ENCODE data around the gene IP6K3.

GRCh38 chr6:33737267-33738026 is 9.3 kb downstream of the IP6K3 start:
- TF ChIP-seq CTCF (IDR thresholded peaks at IDR 0.05) (no peak), FOSL2 (IDR thresholded peaks at IDR 0.05; ENCODE audit: borderline replicate concordance, low read depth) (no peak), RCOR1 (IDR thresholded peaks at IDR 0.05; ENCODE audit: low read length) (no peak), YY1 (IDR thresholded peaks at IDR 0.05; ENCODE audit: low read depth) (no peak), CHD2 (IDR thresholded peaks at IDR 0.05; ENCODE audit: low read length, partially characterized antibody) (no peak), POLR2AphosphoS5 (IDR thresholded peaks at IDR 0.05; ENCODE audit: low read depth, low read length) (no peak), MAX (IDR thresholded peaks at IDR 0.05; ENCODE audit: low read depth) (no peak), MXI1 (IDR thresholded peaks at IDR 0.05; ENCODE audit: low read depth, low read length) (no peak), EZH2phosphoT487 (IDR thresholded peaks at IDR 0.05; ENCODE audit: borderline replicate concordance, low read depth) (no peak), USF2 (IDR thresholded peaks at IDR 0.05; ENCODE audit: borderline replicate concordance, low read depth, low read length) (no peak), RFX5 (IDR thresholded peaks at IDR 0.05; ENCODE audit: low read length) (no peak), TAF1 (IDR thresholded peaks at IDR 0.05; ENCODE audit: borderline replicate concordance, low read depth, low read length) (no peak)

All from SK-N-SH (cell line).